Measurements from ENCODE around the gene RAB36.

Gene RAB36

GRCh38 chr22:23137905-23138561 is 7.2 kb upstream of the RAB36 start:
- ATAC-seq (ENCODE audit: insufficient read depth, low read depth) = peak; percentile 77
- H3K79me2 ChIP-seq (ENCODE audit: insufficient read depth, low read length) = no peaks in the 10 kb centered on the region

GRCh38 chr22:23138584-23139435 is 6.5 kb upstream of the RAB36 start:
- H3K36me3 ChIP-seq (ENCODE audit: insufficient read depth, low read length) = no peaks in the 10 kb centered on the region
- peaks cover 61% of the 10 kb centered on the region for H3K4me1 ChIP-seq (ENCODE audit: insufficient read depth, low read length)
- peak overlapping the region; percentile 41 for H3K9ac ChIP-seq (ENCODE audit: low read depth, low read length)
- H3K27me3 ChIP-seq (ENCODE audit: insufficient read depth, low read length, poor library complexity) = no peaks in the 10 kb centered on the region
- H3K4me3 ChIP-seq (ENCODE audit: low read depth in 1 of 2, low read length in 2 of 2) = no peak overlapping the region; a peak in 1 of 4 replicates
- H2AFZ ChIP-seq (ENCODE audit: low read depth, low read length) = no peak overlapping the region
- TF ChIP-seq CTCF (IDR thresholded peaks at IDR 0.05; ENCODE audit: borderline replicate concordance, extremely low read depth, low read length, poor library complexity, severe bottlenecking) (no peak), EZH2 (IDR thresholded peaks at IDR 0.05; ENCODE audit: borderline replicate concordance, low read depth, low read length, severe bottlenecking) (no peak)
- no peaks in the 10 kb centered on the region for H3K79me2 ChIP-seq (ENCODE audit: insufficient read depth, low read length)
- ATAC-seq (ENCODE audit: insufficient read depth, low read depth) (no peak), DNase-seq (no peak)
- peak overlapping the region; percentile 52 for H3K4me2 ChIP-seq (ENCODE audit: insufficient read depth, low read length)
- peak overlapping the region; percentile 92 for H3K27ac ChIP-seq (ENCODE audit: low read length)
- no peaks in the 10 kb centered on the region for H4K20me1 ChIP-seq (ENCODE audit: insufficient read depth, low read length)
- H3K9me3 ChIP-seq (ENCODE audit: insufficient read depth, low read length, severe bottlenecking) = no peaks in the 10 kb centered on the region

More at GRCh38 chr22:23137905-23138561, 7.2 kb upstream of the RAB36 start:
- no peaks in the 10 kb centered on the region for H3K36me3 ChIP-seq (ENCODE audit: insufficient read depth, low read length)
- H3K4me3 ChIP-seq (ENCODE audit: low read depth in 1 of 2, low read length in 2 of 2) = 0 out of 4 replicates have a peak overlapping the region, but pooled peaks of 1 of the 2 experiments have one; percentile 25
- peak; percentile 81 for DNase-seq
- no peak overlapping the region for H2AFZ ChIP-seq (ENCODE audit: low read depth, low read length)
- H3K4me2 ChIP-seq (ENCODE audit: insufficient read depth, low read length) = peak overlapping the region; percentile 52
- peak overlapping the region; percentile 41 for H3K9ac ChIP-seq (ENCODE audit: low read depth, low read length)
- no peaks in the 10 kb centered on the region for H3K27me3 ChIP-seq (ENCODE audit: insufficient read depth, low read length, poor library complexity)
- H3K27ac ChIP-seq (ENCODE audit: low read length) = peak overlapping the region; percentile 92
- no peak for TF ChIP-seq EZH2 (IDR thresholded peaks at IDR 0.05; ENCODE audit: borderline replicate concordance, low read depth, low read length, severe bottlenecking)
- TF ChIP-seq CTCF (IDR thresholded peaks at IDR 0.05; ENCODE audit: borderline replicate concordance, extremely low read depth, low read length, poor library complexity, severe bottlenecking) = no peak
- H4K20me1 ChIP-seq (ENCODE audit: insufficient read depth, low read length) = no peaks in the 10 kb centered on the region
- H3K4me1 ChIP-seq (ENCODE audit: insufficient read depth, low read length) = peaks cover 61% of the 10 kb centered on the region
- H3K9me3 ChIP-seq (ENCODE audit: insufficient read depth, low read length, severe bottlenecking) = no peaks in the 10 kb centered on the region

DNA sequence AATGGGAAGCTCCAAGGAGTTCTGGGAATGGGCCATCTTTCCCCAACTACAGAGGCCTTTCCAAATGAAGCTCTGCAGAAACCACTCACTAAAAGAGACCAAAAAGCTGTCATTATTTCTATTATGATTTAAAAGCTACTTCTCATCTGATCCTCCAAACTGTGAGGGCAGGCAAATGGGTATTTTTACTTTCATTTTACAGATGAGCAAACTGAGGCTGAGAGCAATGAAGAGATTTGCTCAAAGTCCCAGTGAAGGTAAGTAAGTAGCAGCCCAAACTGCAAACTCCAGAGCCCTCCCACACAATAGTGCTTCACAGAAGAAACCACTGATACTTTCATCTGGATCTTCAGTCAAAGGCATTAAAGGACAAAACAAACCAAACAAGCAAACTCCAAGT is 4.9 kb upstream of the RAB36 start:
- Histone ChIP-seq H2AFZ (ENCODE audit: low read depth, low read length) (no peak overlapping the region), H3K36me3 (ENCODE audit: insufficient read depth, low read length) (no peaks in the 10 kb centered on the region), H3K27ac (ENCODE audit: low read length) (no peak overlapping the region), H3K27me3 (ENCODE audit: insufficient read depth, low read length, poor library complexity) (no peaks in the 10 kb centered on the region), H3K79me2 (ENCODE audit: insufficient read depth, low read length) (no peaks in the 10 kb centered on the region), H3K4me1 (ENCODE audit: insufficient read depth, low read length) (peaks cover 61% of the 10 kb centered on the region), H3K4me2 (ENCODE audit: insufficient read depth, low read length) (no peak overlapping the region), H3K9ac (ENCODE audit: low read depth, low read length) (no peak overlapping the region), H4K20me1 (ENCODE audit: insufficient read depth, low read length) (no peaks in the 10 kb centered on the region), H3K4me3 (ENCODE audit: low read depth in 1 of 2, low read length in 2 of 2) (no peak overlapping the region), H3K9me3 (ENCODE audit: insufficient read depth, low read length, severe bottlenecking) (no peaks in the 10 kb centered on the region)
- ATAC-seq (ENCODE audit: insufficient read depth, low read depth) (no peak), DNase-seq (no peak)
- TF ChIP-seq CTCF (IDR thresholded peaks at IDR 0.05; ENCODE audit: borderline replicate concordance, extremely low read depth, low read length, poor library complexity, severe bottlenecking) = no peak
- TF ChIP-seq EZH2 (IDR thresholded peaks at IDR 0.05; ENCODE audit: borderline replicate concordance, low read depth, low read length, severe bottlenecking) = no peak
